Natural killer cell treated with Interleukin-12 subunit alpha and Interleukin-12 subunit beta and Interleukin-15 and Interleukin-18, amount 100 ng/mL, for 72 hours (primary cell): ENCODE data around the gene SCN1A. TPM values are rescaled to one million over a fixed set of nuclear protein-coding genes. Genes with fewer than 3 reads are reported as not detected.

ENCODE experiments used
- ATAC-seq, 2 donors: fragments of 150-1000 bp; cut with Tn5 transposase in 1 of 2; sonication (Bioruptor Pico), chemical (Tn5 transposase) in 1 of 2; 2 replicates each; pipeline ENCODE4 v1.10.0; 2021
- DNase-seq: peaks from one replicate; pipeline ENCODE4 v3.0.0; 2022; ENCODE audit warnings: low spot score
- H3K27ac Mint-ChIP-seq, 2 donors: 1 replicate in 1 of 2; 2 replicates in 1 of 2; pipeline ENCODE4 v1.8.0; 2022; ENCODE audit warnings: mixed read lengths in 2 of 2, mild to moderate bottlenecking in 1 of 2, moderate library complexity in 1 of 2
- H3K27me3 Mint-ChIP-seq, 2 donors: 1 replicate in 1 of 2; 2 replicates in 1 of 2; pipeline ENCODE4 v1.8.0; 2022; ENCODE audit warnings: mixed read lengths in 2 of 2
- H3K36me3 Mint-ChIP-seq: one replicate; pipeline ENCODE4 v1.8.0; 2022; ENCODE audit warnings: mixed read lengths
- H3K4me1 Mint-ChIP-seq, 2 donors: 1 replicate in 1 of 2; 2 replicates in 1 of 2; pipeline ENCODE4 v1.8.0; 2022; ENCODE audit warnings: low read depth in 2 of 2, mixed read lengths in 2 of 2, mild to moderate bottlenecking in 1 of 2
- H3K4me3 Mint-ChIP-seq: one replicate; pipeline ENCODE4 v1.8.0; 2022; ENCODE audit warnings: mixed read lengths
- H3K9me3 Mint-ChIP-seq: 2 replicates; pipeline ENCODE4 v1.8.0; 2022; ENCODE audit warnings: mixed read lengths
- total RNA-seq, 2 donors: library from RNA; stranded (reverse); gene quantifications; one replicate each; pipeline ENCODE4 v1.2.3, GENCODE V29; 2022

The SCN1A gene
- total RNA-seq, 2 donors from 2014 or later: not detected

DNA sequence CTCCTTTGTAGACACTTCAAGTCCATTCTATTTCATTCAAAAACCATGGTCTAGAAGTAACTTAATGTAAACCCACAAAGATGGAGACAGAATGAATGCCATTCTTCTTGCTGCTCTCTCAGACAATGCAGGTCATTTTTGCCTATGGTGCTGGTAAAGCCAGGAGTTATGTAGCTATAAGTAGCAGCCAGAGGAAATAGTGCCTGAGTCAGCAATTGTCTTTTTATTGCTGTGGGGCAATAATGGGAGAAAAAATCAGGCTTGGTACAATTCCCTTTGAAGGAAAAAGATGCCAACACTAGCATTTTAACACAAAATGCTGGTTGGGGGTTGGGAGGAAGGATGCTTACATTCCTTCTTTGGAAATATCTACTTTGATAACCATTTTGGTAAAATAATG lies 43.5 kb downstream of the SCN1A start:
- ATAC-seq: no peak
- Mint-ChIP-seq H3K4me3 (no peak overlapping the region), H3K27ac (no peak overlapping the region), H3K9me3 (no peaks in the 10 kb centered on the region), H3K4me1 (no peaks in the 10 kb centered on the region), H3K27me3 (no peaks in the 10 kb centered on the region), H3K36me3 (no peaks in the 10 kb centered on the region)
- no peak for DNase-seq

DNA sequence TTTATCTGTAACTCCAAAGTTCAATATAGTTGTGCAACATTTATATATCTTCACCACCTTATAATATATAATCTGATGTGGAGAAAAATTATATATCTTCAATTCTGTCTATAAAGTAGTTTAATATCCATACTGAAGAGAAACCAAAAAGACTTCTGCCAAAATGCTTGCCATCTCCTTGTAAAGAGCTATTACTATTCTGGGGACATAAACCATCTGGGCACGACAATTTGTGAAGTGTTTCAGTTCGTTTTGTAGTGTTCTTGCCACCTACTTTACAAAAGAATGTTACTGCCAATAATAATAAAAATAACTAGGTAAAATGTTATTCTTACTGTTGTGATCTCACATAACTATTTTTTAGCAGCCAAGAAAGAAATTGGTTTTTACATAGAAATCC lies 45.1 kb downstream of the SCN1A start:
- H3K9me3 Mint-ChIP-seq: no peaks in the 10 kb centered on the region
- no peaks in the 10 kb centered on the region for H3K27me3 Mint-ChIP-seq
- H3K36me3 Mint-ChIP-seq: no peaks in the 10 kb centered on the region
- no peaks in the 10 kb centered on the region for H3K4me1 Mint-ChIP-seq
- no peak overlapping the region for H3K27ac Mint-ChIP-seq
- H3K4me3 Mint-ChIP-seq: no peak overlapping the region
- ATAC-seq: no peak
- DNase-seq: no peak

DNA sequence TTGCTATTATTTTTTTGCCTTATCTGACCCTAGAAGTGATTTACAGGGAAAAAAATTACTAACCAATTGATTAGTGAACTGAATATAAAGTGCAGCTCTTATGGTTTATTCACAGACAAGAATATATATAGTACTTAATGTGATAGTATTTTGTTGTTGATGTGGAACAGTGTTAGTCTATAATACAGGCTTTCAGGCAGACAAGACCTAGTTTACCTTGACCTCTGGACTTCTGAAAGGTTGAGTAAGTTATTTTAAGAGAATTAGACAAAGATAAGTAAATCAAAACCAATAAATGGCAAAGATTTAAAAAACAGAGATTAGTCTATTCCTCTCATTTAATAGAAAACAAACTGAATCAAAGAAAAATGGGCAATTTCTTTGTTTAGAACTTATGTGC lies 46.0 kb downstream of the SCN1A start:
- Mint-ChIP-seq H3K9me3 (no peaks in the 10 kb centered on the region), H3K27me3 (peaks cover 0 to 3% of the 10 kb centered on the region in 2 donors), H3K36me3 (no peaks in the 10 kb centered on the region), H3K4me3 (no peak overlapping the region), H3K4me1 (no peaks in the 10 kb centered on the region), H3K27ac (no peak overlapping the region)
- ATAC-seq (no peak), DNase-seq (no peak)

DNA sequence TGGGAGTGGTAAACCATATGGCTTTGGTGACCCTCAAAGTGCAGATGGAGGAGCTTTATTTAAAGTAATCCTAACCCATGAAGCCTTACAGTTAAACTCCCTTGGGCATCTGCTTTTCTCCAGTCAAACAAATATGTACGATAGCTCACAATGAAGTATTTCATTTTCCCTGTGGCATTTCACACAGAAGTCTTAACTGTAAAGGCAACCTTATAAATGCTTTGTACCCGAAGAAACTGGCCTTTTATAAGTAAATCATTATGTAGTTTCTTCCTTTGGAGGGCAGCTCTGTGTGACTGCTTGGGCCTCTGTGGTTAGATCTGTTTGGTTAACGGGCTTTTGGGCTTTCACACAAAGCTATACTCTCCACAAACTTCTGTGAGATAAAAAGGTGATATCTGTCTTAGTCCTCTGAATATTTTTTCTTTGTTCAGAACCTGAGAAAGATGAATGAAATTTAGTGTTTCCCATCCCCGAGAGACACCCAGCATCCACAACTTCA lies 46.6 kb downstream of the SCN1A start:
- Mint-ChIP-seq H3K9me3 (no peaks in the 10 kb centered on the region), H3K36me3 (no peaks in the 10 kb centered on the region), H3K4me1 (no peaks in the 10 kb centered on the region), H3K27me3 (peaks cover 0 to 3% of the 10 kb centered on the region in 2 donors), H3K4me3 (no peak overlapping the region), H3K27ac (no peak overlapping the region)
- ATAC-seq (no peak), DNase-seq (no peak)

DNA sequence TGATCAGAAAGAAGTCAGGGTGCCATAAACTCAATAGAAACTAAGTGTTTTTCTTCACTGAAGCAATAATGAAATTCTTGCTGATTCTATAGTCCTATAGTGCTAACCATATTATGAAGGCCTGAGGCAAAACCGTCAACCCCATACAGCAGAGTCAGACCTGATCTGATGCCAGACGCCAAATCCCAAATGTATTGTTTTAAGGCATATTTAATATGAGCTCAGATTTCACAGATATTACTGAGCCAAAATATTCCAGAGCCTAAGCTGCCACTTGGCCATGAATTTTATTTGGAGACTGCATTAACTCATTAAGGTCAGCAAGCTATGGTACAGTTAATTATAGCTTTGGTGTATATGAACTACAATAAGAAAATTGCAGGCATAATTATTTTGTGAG lies 53.4 kb downstream of the SCN1A start:
- H3K27ac Mint-ChIP-seq: no peak overlapping the region
- no peaks in the 10 kb centered on the region for H3K4me1 Mint-ChIP-seq
- ATAC-seq (no peak), DNase-seq (no peak)
- H3K9me3 Mint-ChIP-seq: no peaks in the 10 kb centered on the region
- H3K27me3 Mint-ChIP-seq: peaks cover 3 to 5% of the 10 kb centered on the region in 2 donors
- H3K36me3 Mint-ChIP-seq: no peaks in the 10 kb centered on the region
- no peak overlapping the region for H3K4me3 Mint-ChIP-seq

DNA sequence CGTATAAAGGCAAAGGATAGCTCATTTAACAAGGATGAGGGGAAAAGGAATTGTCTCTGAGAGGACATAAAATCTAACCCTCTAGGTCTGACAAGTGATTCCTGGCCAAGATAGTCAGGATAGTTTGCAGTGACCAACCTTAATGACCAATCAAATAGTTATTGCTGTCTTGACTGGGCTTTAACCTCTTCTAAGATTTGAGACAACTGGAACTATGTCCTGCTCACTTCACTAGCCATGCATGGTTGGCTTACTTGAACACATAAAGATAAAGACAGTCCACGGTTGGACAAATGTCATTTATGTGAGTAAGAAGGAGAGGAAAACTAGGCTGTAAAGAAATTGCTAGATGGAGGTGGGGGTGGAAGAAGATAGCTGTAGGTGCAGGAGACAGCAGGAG lies 53.8 kb downstream of the SCN1A start:
- Mint-ChIP-seq H3K9me3 (no peaks in the 10 kb centered on the region), H3K27me3 (peaks cover 3 to 6% of the 10 kb centered on the region in 2 donors), H3K4me1 (no peaks in the 10 kb centered on the region), H3K4me3 (no peak overlapping the region), H3K27ac (no peak overlapping the region), H3K36me3 (no peaks in the 10 kb centered on the region)
- DNase-seq: no peak
- ATAC-seq: no peak

DNA sequence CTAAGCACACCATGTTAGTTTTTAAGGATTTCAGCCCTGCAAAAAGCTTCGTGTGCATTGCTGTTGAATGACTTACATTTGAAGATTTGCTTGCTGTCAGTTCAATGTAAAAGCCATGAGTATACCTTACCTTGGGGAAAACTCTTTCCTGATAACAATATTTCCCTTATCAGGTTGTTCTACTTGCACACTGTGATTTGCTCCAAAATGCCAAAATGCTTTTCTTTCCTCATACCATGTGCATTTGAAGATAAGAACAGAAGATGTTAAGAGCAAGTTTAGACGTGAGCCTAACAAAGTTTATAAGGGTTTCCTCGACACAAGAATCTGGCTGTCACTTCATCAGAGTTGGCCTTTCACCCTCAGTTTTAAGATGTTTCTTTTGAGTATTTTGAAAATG lies 57.6 kb downstream of the SCN1A start:
- no peaks in the 10 kb centered on the region for H3K9me3 Mint-ChIP-seq
- no peaks in the 10 kb centered on the region for H3K4me1 Mint-ChIP-seq
- no peak overlapping the region for H3K27ac Mint-ChIP-seq
- no peak for ATAC-seq
- no peak overlapping the region for H3K4me3 Mint-ChIP-seq
- no peak for DNase-seq
- no peaks in the 10 kb centered on the region for H3K36me3 Mint-ChIP-seq
- H3K27me3 Mint-ChIP-seq: peaks cover 0 to 17% of the 10 kb centered on the region in 2 donors

DNA sequence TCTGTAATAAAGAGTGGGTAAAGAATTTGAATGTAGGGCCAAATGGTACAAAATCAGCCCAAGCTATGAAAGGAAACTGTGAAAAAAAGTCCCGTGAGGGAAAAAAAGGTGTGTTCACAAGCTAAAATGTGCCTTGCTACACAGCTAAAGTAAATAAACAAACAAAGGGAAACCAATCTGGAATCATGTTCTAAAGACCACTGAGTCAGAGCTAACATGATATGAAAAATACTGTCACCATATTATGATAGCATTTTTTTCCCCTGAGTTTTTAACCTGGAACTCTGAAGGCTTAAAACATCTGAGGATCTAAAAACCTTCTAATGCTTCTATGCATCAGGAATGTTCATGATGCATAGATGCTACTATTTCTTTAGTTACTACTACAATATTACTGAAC lies 58.8 kb downstream of the SCN1A start:
- no peak for ATAC-seq
- no peak overlapping the region for H3K27ac Mint-ChIP-seq
- H3K4me1 Mint-ChIP-seq: no peaks in the 10 kb centered on the region
- no peak overlapping the region for H3K4me3 Mint-ChIP-seq
- no peak for DNase-seq
- peaks cover 0 to 17% of the 10 kb centered on the region in 2 donors for H3K27me3 Mint-ChIP-seq
- H3K9me3 Mint-ChIP-seq: no peaks in the 10 kb centered on the region
- H3K36me3 Mint-ChIP-seq: no peaks in the 10 kb centered on the region

DNA sequence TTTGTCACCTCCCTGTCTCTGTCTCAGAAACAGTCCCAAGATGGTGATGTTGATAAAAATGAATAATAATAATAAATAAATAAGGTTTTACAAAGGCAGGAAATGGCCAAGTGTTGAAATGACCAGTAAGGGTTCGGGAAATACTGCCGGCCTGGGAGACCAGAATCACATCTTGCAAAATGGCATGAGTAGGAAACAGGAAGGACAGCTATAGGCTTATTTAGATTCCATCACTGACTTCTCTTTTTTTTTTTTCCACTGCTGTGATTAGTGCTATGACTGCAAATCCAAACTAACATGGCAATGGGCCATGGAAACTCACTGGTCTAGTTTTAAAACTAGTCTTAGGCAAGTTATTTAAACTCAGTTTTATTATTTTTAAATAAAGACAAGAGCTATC lies 60.6 kb downstream of the SCN1A start:
- H3K9me3 Mint-ChIP-seq: no peaks in the 10 kb centered on the region
- H3K4me3 Mint-ChIP-seq: no peak overlapping the region
- ATAC-seq (no peak), DNase-seq (no peak)
- no peak overlapping the region for H3K27ac Mint-ChIP-seq
- no peaks in the 10 kb centered on the region for H3K4me1 Mint-ChIP-seq
- H3K27me3 Mint-ChIP-seq: peaks cover 0 to 17% of the 10 kb centered on the region in 2 donors
- no peaks in the 10 kb centered on the region for H3K36me3 Mint-ChIP-seq

DNA sequence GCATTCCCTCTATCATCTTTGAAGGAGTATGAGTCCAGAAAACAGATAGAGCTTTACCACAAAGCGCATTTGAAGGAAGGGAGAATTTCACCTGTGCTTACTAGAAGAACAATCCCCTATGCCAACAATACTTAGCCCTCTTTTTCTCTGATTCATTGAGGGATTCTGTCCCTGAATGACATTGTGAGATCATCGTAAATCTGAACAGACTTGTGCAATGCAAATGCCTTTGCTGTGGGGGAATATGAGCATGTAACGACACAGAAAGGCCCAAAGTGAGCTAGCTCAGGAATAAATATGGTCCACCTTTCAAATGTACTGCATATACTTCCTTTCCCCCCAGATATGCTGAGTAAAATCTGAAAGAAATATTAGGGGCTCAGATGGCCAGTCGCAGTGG lies 67.6 kb downstream of the SCN1A start:
- Mint-ChIP-seq H3K36me3 (no peaks in the 10 kb centered on the region), H3K4me3 (no peak overlapping the region), H3K9me3 (no peaks in the 10 kb centered on the region), H3K27ac (no peak overlapping the region), H3K4me1 (no peaks in the 10 kb centered on the region), H3K27me3 (peaks cover 4 to 7% of the 10 kb centered on the region in 2 donors)
- DNase-seq: no peak
- no peak for ATAC-seq

DNA sequence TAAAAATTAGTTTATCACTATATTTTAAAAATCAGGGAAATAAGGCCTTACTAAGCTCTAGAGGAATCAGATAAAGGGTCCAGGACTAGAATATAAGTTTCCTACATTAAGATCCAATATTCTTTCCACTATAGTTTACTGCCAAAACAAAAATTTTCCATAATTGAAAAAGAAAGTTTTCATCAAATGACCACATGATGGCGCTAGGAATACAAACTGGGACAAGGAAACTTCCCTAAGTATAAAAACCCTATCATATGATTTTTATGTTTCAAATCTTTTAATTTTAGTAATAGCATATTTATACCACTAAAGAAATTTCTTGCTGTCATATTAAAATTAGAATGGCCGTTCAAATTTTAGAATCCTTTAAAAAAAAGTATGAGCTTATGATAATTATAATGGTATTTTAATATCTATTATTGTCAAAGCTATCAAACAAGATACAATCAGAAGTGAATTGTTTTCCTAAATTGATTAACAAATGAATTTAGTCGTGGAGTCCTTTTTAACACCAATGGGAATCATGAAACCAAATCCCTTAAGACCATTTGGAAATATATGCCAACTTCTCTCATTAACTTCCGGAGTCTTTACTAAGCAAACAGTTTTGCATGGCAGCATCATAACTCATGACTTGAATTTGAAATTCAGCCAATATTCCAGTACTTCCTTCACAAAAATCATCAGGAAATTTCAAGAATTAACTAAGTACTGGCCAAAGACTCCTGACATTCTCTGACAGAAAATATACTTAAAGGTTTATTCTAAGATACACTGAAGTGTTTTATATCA lies 70.3 kb downstream of the SCN1A start:
- H3K4me3 Mint-ChIP-seq: no peak overlapping the region
- peaks cover 4 to 7% of the 10 kb centered on the region in 2 donors for H3K27me3 Mint-ChIP-seq
- H3K4me1 Mint-ChIP-seq: no peaks in the 10 kb centered on the region
- H3K27ac Mint-ChIP-seq: no peak overlapping the region
- H3K36me3 Mint-ChIP-seq: no peaks in the 10 kb centered on the region
- no peak for DNase-seq
- no peaks in the 10 kb centered on the region for H3K9me3 Mint-ChIP-seq
- no peak for ATAC-seq

DNA sequence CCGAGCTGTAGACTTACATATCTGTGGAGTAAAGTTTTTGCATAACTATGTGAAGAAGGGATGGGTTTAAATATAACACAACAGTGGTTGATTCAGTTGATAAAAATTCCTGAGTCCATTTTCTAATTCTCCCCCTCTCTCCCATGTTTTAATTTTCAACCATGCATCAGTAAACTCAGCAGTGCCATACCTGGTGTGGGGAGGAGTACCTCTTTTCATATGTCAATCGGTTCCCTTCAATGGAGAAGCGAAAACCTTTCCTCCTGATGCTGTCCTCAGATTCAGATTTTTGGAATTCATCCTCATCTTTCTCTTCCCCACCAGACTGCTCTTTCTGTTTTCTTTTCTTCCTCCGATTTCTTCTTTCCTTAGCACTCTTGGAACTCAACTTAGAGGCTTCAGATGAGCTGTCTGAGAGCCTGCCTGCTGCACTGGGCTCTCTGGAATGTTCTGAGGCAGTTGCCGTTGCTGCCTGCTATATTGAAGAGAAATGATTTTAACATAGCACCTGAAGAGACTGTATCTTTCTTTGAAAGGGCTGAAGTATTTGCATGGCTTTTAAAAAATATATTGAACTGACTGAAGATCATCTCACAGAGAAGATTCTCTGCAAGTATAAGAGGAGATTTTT lies 82.9 kb downstream of the SCN1A start:
- Mint-ChIP-seq H3K4me3 (no peak overlapping the region), H3K9me3 (no peaks in the 10 kb centered on the region)

DNA sequence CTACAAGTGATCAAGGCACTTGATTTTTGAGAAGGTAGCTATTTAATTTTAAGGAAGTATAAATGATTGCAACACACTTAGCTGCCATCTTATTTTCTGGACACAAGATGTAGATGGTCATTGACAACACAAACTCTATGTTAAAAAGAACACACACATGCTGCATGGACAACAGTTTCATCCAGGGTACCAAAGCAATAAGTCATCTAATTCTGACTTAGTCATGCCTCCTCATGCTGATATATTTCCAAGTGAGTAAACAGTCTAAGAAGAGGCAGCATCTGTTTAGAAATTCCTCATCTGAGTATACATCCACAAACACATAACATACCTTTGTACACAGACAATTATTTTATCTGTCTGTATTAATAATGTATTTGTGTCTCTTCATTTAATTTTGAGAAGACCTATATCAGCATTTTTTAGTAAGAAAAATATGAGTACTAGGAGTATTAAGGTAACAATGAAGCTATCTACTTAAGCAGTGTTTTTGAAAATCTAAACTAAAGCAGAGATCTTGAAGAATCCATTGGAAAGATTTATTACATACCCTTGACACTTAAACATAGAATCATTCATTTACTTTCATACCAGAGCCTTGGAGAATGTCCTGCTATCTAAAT lies 84.9 kb downstream of the SCN1A start:
- Mint-ChIP-seq H3K4me1 (no peaks in the 10 kb centered on the region), H3K4me3 (no peak overlapping the region), H3K9me3 (no peaks in the 10 kb centered on the region), H3K27me3 (peaks cover 0 to 6% of the 10 kb centered on the region in 2 donors), H3K27ac (no peak overlapping the region), H3K36me3 (no peaks in the 10 kb centered on the region)
- ATAC-seq (no peak), DNase-seq (no peak)

More for the DNA sequence above, 82.9 kb downstream of the SCN1A start:
- no peak for DNase-seq
- no peak for ATAC-seq
- Mint-ChIP-seq H3K4me1 (no peaks in the 10 kb centered on the region), H3K27ac (no peak overlapping the region), H3K36me3 (no peaks in the 10 kb centered on the region), H3K27me3 (peaks cover 0 to 6% of the 10 kb centered on the region in 2 donors)

DNA sequence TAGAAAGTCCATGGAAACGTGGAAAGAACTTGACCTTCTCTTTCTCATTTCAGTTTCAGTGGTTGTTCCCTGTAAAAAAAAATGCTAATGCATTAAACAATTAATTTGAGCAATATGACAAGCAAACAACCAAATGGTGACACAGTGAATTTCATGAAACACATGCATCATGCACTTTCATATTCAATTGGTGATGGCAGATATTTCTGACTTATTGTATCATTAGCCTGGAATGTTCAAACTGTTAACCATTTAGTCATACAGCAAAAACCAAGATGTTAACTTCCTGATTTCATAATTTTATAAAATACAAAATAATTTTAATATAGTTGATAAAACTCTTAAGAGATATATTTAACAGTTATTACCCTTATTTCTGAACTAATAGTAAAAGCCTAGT lies 85.5 kb downstream of the SCN1A start:
- Mint-ChIP-seq H3K9me3 (no peaks in the 10 kb centered on the region), H3K27me3 (peaks cover 0 to 6% of the 10 kb centered on the region in 2 donors), H3K4me1 (no peaks in the 10 kb centered on the region), H3K36me3 (no peaks in the 10 kb centered on the region), H3K4me3 (no peak overlapping the region), H3K27ac (no peak overlapping the region)
- ATAC-seq (no peak), DNase-seq (no peak)
